A673 (cell line): ENCODE results near the gene FITM2.

Experiments used
- CTCF ChIP-seq: fragments of 300-800, 200-600 bp; sonication (generic); conservative IDR thresholded peaks from 2 replicates; pipeline ENCODE4 v1.5.1; 2017; ENCODE audit warnings: low read depth, mild to moderate bottlenecking, antibody characterized with exemption, low read length, moderate library complexity, mixed read lengths
- EZH2 ChIP-seq: fragments of 200-600 bp; sonication (generic); IDR thresholded peaks from 2 replicates; pipeline ENCODE4 v1.6.1; 2017; ENCODE audit warnings: borderline replicate concordance, low read depth, mild to moderate bottlenecking, mixed read lengths, antibody characterized with exemption, low read length; ENCODE audit not compliant: poor library complexity, severe bottlenecking

DNA sequence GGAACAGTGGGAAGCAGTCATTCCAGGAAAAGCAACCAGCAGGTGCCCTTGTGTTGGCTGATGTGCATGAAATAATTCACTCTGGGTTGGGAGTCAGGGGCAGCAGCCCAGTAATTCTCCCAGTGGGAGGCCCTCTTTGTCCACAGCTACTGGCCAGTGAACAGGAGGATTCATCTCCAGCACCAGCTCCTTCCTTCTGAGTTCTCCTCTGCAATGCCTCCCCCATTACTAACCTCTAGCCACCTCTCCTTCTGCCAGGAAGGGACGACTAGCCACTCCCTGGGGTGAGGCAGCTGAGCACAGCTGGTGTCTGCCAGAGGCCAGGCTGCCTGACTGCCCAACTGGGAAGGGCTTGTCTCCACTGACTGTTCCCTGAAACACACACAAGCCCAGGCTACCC, 13.3 kb upstream of the FITM2 start:
- TF ChIP-seq CTCF (no peak), EZH2 (no peak)
